IPS-20b (cell line): ENCODE data around the gene ZNF844.

Experiments used
- H3K27ac ChIP-seq: one replicate; pipeline ENCODE4 v1.5.1; 2013; ENCODE audit warnings: low read length
- H3K27me3 ChIP-seq: 2 replicates; pipeline ENCODE4 v1.6.1; 2013; ENCODE audit warnings: mild to moderate bottlenecking, low read length, inconsistent platforms; ENCODE audit not compliant: insufficient read depth
- H3K36me3 ChIP-seq: 2 replicates; pipeline ENCODE4 v1.6.1; 2013; ENCODE audit warnings: low read depth, mild to moderate bottlenecking, inconsistent platforms, low read length, moderate library complexity; ENCODE audit not compliant: insufficient read depth
- H3K4me1 ChIP-seq: 2 replicates; pipeline ENCODE4 v1.6.1; 2013; ENCODE audit warnings: mild to moderate bottlenecking, control low read depth, inconsistent platforms, low read length, moderate library complexity; ENCODE audit not compliant: insufficient read depth
- H3K4me3 ChIP-seq: 2 replicates; pipeline ENCODE4 v1.5.1; 2013; ENCODE audit warnings: mild to moderate bottlenecking, low read length, inconsistent platforms
- H3K9ac ChIP-seq: 2 replicates; pipeline ENCODE4 v1.6.1; 2013; ENCODE audit warnings: low read depth, mild to moderate bottlenecking, inconsistent platforms, low read length, moderate library complexity
- H3K9me3 ChIP-seq: 2 replicates; pipeline ENCODE4 v1.6.1; 2013; ENCODE audit warnings: mild to moderate bottlenecking, low read depth, low read length, inconsistent platforms; ENCODE audit not compliant: insufficient read depth

ZNF844 gene

DNA sequence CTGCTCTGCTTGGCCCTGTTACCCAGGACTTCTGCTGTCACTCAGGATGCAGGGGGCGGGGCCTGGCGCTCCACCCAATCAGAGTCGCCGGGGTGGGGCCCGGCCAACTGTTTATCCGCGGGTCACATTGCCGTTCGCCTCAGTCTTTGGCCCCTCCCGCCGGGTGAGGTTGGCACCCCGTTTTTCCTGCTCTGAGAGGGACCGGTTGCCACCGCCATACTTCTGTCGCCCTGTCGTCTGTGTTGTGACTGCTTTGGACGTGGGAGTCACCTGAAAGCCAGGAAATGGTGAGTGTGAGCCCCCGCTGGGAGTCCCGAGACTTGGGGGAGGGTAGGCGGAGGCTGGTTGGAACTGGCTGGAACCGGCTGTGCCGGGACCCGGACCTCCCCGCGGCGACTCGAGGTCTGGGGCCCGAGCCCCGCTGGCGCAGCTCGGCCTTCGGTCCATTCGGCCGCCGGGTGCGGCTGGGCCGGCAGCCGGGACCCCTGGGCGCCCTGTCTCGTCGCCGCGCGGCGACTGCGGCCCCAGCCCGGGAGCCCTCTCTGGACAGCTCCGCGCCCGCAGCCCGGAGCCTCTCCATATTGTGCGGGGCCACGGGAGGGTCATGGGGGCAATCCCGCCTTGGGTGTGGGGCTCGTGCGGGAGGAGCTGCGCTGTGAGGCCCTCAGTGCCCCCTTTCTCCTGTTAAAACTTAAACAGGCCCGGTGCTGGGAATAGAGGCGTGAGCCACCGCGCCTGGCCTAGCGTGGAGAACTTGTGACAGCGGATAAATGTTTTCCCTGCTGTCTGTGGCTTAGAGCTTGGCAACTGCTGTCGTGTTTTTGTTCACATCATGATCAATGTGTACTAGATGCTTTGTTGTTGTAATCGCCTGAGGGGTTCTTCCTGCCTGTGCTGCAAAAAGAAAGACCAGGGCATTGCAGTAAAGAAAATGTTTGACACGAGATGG is at the start of gene ZNF844:
Gene ZNF844 (plus strand): TSS at position 142 of the 949 bp plus-strand sequence. CDS start 143 bp downstream, at position 285.
- peak within 1 kb of the TSS; percentile 81; the same call in 1 of the 2 replicates for H3K9ac ChIP-seq
- H3K4me1 ChIP-seq: no peaks in the 10 kb centered on the region
- peak within 1 kb of the TSS; percentile 37 for H3K27ac ChIP-seq
- no peaks in the 10 kb centered on the region for H3K36me3 ChIP-seq
- H3K9me3 ChIP-seq: peaks cover 4% of the 10 kb centered on the region; the same call in 1 of the 2 replicates
- H3K27me3 ChIP-seq: no peaks in the 10 kb centered on the region
- peak within 1 kb of the TSS; percentile 83 for H3K4me3 ChIP-seq

DNA sequence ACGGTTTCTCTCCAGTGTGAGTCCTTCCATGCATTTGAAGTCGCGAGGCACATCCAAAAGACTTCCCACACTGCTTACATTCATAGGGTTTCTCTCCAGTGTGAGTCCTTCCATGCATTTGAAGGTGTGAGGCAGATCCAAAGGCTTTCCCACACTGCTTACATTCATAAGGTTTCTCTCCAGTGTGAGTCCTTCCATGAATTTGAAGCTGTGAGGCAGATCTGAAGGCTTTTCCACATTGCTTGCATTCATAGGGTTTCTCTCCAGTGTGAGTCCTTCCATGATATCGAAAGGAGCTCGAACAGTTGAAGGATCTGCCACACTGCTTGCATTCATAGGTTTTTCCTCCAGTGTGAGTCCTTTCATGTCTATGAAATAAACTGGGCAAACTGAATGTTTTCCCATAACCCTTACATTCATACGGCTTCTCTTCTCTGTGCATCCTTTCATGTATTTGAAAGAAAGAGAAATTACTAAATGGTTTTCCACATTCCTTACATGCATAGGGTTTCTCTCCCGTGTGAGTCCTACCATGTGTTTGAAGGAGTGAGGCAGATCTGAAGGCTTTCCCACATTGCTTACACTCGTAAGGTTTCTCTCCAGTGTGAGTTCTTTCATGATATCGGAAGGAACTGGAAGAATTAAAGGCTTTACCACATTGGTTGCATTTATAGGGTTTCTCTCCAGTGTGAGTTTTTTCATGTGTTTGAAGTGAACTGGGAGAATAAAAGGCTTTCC is 49.3 kb upstream of the ZNF844 start:
- H3K9me3 ChIP-seq: peaks cover 89% of the 10 kb centered on the region
- H3K4me3 ChIP-seq: no peak overlapping the region; the same call in 1 of the 2 replicates
- no peaks in the 10 kb centered on the region for H3K4me1 ChIP-seq

GRCh38 chr19:12015753-12016116 is 48.8 kb upstream of the ZNF844 start:
- no peaks in the 10 kb centered on the region for H3K4me1 ChIP-seq
- H3K9me3 ChIP-seq: peaks cover 93% of the 10 kb centered on the region
- H3K36me3 ChIP-seq: peaks cover 56% of the 10 kb centered on the region
- H3K9ac ChIP-seq: no peak overlapping the region
- no peak overlapping the region for H3K27ac ChIP-seq
- no peaks in the 10 kb centered on the region for H3K27me3 ChIP-seq
- H3K4me3 ChIP-seq: no peak overlapping the region

More for the DNA sequence above, 49.3 kb upstream of the ZNF844 start:
- no peak overlapping the region for H3K27ac ChIP-seq
- H3K36me3 ChIP-seq: peaks cover 56% of the 10 kb centered on the region
- no peaks in the 10 kb centered on the region for H3K27me3 ChIP-seq
- H3K9ac ChIP-seq: no peak overlapping the region

DNA sequence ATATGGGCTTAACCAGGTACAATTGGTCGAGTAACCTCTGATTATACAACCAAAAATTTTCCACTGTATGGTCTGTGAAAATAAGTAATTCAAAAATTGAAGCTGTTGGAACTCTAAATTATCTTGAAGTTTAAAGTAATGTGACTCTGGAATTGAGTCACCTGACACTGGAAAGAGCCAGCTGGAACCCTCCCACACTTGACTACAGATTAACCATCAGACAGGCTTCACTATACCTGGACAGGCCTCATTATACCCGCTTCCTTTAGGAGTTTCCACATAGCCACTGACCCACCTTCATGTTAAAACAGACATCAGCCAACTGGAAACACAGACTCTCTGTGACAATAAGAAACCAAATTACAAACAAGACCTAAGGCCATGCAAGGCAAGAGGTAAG is 30.3 kb upstream of the ZNF844 start:
- Histone ChIP-seq H3K9me3 (peaks cover 4% of the 10 kb centered on the region; the same call in 1 of the 2 replicates), H3K4me1 (peaks cover 2% of the 10 kb centered on the region; the same call in 1 of the 2 replicates), H3K36me3 (0 out of 2 replicates have a peak, but pooled peaks cover 3% of the 10 kb centered on the region), H3K27me3 (peaks cover 11% of the 10 kb centered on the region; the same call in 1 of the 2 replicates), H3K4me3 (peak overlapping the region; percentile 70; the same call in 1 of the 2 replicates), H3K9ac (no peak overlapping the region), H3K27ac (no peak overlapping the region)

GRCh38 chr19:12034620-12035019 is 29.9 kb upstream of the ZNF844 start:
- Histone ChIP-seq H3K4me3 (peak overlapping the region; percentile 70), H3K9ac (no peak overlapping the region), H3K4me1 (peaks cover 2% of the 10 kb centered on the region; the same call in 1 of the 2 replicates), H3K27me3 (peaks cover 11% of the 10 kb centered on the region; the same call in 1 of the 2 replicates), H3K36me3 (0 out of 2 replicates have a peak, but pooled peaks cover 3% of the 10 kb centered on the region), H3K27ac (no peak overlapping the region), H3K9me3 (peaks cover under 1% of the 10 kb centered on the region; the same call in 1 of the 2 replicates)

DNA sequence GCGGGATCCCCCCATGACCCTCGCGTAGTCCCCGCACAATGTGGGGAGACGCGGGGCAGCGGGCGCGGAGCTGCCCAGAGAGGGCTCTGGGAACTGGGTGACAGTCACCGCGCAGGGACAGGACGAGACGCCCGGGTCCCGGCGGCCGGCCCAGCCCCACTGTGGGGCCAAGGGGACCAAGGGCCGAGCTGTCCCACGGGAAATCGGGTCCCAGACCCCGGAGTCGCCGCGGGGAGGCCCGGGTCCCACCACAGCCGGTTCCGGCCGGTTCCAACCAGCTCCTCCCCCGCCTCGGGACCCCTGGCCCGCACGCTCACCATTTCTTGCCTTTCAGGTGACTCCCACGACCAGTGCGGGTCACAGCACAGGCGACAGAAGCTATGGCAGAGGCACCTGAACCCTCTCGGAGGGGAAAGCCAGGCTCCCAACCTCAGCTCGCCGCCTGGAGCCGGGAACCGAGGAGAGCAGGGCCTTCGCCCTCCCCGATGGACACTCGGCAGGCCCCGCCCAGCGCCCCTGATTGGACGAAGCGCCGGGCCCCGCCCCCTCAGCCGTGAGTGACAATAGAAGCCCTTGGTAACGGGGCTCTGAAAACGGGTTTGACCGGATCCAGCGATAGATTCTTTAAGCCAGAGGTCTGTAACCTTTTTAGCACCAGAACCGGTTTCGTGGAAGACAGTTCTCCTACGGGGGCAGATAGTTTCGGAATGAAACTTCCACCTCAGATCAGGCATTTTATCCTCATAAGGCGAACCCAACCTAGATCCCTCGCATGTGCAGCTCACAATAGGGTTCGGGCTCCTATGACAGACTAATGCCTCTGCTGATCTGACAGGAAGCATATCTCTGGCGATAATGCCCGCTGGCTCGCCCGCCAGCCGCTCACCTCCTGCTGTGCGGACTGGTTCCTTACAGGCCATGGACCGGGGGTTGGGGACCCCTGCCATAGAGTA is 29.0 kb upstream of the ZNF844 start, which contains the start of gene ZNF433:
Gene ZNF433 (minus strand): TSS at position 460 of the 953 bp plus-strand sequence. CDS start 140 bp downstream, at position 320.
- H3K36me3 ChIP-seq: 0 out of 2 replicates have a peak, but pooled peaks cover 3% of the 10 kb centered on the region
- peak within 1 kb of the TSS; percentile 70 for H3K4me3 ChIP-seq
- no peaks in the 10 kb centered on the region; the same call in 1 of the 2 replicates for H3K9me3 ChIP-seq
- H3K4me1 ChIP-seq: peaks cover 2% of the 10 kb centered on the region; the same call in 1 of the 2 replicates
- H3K9ac ChIP-seq: peak within 1 kb of the TSS; percentile 75
- no peak within 1 kb of the TSS for H3K27ac ChIP-seq
- H3K27me3 ChIP-seq: peaks cover 11% of the 10 kb centered on the region; the same call in 1 of the 2 replicates

- Histone ChIP-seq H3K4me3 (no peak overlapping the region), H3K9ac (no peak overlapping the region), H3K9me3 (peaks cover 64% of the 10 kb centered on the region), H3K27ac (no peak overlapping the region), H3K4me1 (no peaks in the 10 kb centered on the region), H3K36me3 (peaks cover 58% of the 10 kb centered on the region), H3K27me3 (no peaks in the 10 kb centered on the region)
These were observed 21.6 kb upstream of the ZNF844 start for GRCh38 chr19:12042893-12043292.

- H3K4me1 ChIP-seq: no peaks in the 10 kb centered on the region
- H3K9ac ChIP-seq: no peak overlapping the region
- H3K27me3 ChIP-seq: no peaks in the 10 kb centered on the region
- peaks cover 66% of the 10 kb centered on the region for H3K9me3 ChIP-seq
- peaks cover 60% of the 10 kb centered on the region for H3K36me3 ChIP-seq
- no peak overlapping the region for H3K27ac ChIP-seq
- H3K4me3 ChIP-seq: peak overlapping the region; percentile 40
These were observed 20.6 kb upstream of the ZNF844 start for GRCh38 chr19:12043752-12044422.

GRCh38 chr19:12047868-12048267 is 16.7 kb upstream of the ZNF844 start:
- Histone ChIP-seq H3K4me3 (no peak overlapping the region), H3K9me3 (peaks cover 49% of the 10 kb centered on the region), H3K4me1 (no peaks in the 10 kb centered on the region), H3K36me3 (peaks cover 47% of the 10 kb centered on the region), H3K27ac (no peak overlapping the region), H3K27me3 (no peaks in the 10 kb centered on the region), H3K9ac (no peak overlapping the region)

GRCh38 chr19:12052091-12052496 is 12.4 kb upstream of the ZNF844 start:
- Histone ChIP-seq H3K4me3 (peak overlapping the region; percentile 91), H3K27ac (peak overlapping the region; percentile 82), H3K4me1 (no peaks in the 10 kb centered on the region)

More at GRCh38 chr19:12052091-12052496, 12.4 kb upstream of the ZNF844 start:
- Histone ChIP-seq H3K27me3 (no peaks in the 10 kb centered on the region; the same call in 1 of the 2 replicates), H3K36me3 (peaks cover 9% of the 10 kb centered on the region; the same call in 1 of the 2 replicates), H3K9ac (peak overlapping the region; percentile 85; the same call in 1 of the 2 replicates), H3K9me3 (peaks cover 10% of the 10 kb centered on the region)
